GM18909 (cell line): Measurements from ENCODE around the gene SLC39A10.
"Not testable (repeated sequence)": the region's sequence is repeated elsewhere in the genome, so short reads cannot be mapped to it uniquely, and the experiment has no call there.

Experiments used
- ATAC-seq: cut with Tn5 transposase; IDR thresholded peaks from one replicate; pipeline ENCODE4 v1.9.1; 2021; ENCODE audit warnings: mild to moderate bottlenecking; ENCODE audit not compliant: unreplicated experiment, poor library complexity

The SLC39A10 gene

DNA sequence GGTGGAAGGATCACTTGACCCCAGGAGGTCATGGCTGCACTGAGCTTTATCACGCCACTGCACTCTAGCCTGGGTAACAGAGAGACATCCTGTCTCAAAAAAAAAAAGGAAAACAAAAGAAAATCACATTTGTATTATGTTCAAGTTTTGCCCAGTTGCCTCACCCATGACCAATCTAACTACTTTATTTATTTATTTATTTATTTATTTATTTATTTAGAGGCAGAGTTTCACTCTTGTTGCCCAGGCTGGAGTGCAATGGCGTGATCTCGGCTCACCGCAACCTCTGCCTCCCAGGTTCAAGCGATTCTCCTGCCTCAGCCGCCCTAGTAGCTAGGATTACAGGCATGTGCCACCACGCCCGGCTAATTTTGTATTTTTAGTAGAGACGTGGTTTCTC is 12.3 kb upstream of the SLC39A10 start:
- ATAC-seq, result not testable (repeated sequence)

DNA sequence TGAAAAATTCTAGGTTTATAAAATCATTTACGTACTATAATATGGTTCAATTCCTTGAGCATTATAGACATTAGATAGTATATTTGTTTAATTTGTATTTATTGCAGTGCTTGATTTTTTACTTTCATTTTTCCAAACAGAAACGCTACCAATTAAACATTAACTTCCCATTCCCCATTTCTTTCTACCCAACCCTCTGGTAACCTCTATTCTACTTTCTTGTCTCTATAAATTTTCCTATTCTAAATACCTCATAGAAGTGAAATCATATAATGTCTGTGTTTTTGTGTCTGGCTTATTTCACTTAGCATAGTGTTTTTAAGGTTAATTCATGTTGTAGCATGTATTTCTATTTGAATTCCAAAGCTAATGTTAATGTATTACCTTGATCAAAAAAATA is 11.6 kb upstream of the SLC39A10 start:
- no peak for ATAC-seq

DNA sequence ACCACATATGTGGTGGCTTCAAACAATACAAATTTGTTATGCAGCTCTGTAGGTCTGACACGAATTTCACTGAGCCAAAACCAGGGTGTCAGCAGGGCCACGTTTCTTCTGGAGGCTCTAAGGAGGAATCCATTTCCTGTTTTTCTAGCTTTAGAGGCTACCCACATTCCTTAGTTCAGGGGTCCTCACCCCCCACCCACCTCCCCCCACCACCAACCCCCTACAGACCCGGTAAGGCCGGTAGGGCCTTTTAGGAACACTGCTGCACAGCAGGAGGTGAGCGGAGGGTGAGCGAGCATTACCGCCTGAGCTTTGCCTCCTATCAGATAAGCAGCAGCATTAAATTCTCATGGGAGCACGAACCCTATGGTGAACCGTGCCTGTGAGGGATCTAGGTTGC is 10.6 kb upstream of the SLC39A10 start:
- ATAC-seq, result no peak

DNA sequence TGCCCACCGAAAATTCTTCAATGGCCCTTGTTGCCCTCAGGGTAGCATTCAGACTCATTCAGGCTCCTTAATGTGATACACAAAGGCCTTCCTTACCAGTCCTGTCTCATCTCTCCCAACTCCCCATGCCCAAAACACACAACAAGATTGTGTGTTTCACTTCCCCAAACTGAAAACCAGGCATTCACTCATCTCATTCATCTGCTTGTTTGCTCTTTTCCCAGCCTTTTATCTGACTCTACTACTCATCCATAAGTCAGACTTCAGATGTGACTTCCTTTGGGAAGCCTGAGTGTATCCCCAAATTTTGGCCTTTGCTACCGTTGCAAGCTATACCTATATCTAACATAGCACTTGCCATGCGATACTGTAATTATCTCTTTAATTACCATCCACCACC is 9.7 kb upstream of the SLC39A10 start:
- peak; percentile 21 for ATAC-seq

DNA sequence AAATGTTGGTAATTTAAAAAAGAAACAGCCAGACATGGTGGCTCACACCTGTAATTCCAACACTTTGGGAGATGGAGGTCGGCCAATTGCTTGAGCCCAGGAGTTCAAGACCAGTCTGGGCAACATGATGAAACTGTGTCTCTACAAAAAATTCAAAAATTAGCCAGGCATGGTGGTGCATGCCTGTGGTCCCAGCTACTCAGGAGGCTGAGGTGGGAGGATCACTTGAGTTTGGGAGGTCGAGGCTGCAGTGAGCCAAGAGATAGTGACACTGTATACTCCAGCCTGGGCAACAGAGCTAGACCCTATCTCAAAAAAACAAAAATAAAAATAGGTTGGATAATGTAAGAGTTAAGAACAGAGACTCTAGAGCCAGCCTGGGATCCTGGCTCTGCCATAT is 8.7 kb upstream of the SLC39A10 start:
- not testable (repeated sequence) for ATAC-seq

DNA sequence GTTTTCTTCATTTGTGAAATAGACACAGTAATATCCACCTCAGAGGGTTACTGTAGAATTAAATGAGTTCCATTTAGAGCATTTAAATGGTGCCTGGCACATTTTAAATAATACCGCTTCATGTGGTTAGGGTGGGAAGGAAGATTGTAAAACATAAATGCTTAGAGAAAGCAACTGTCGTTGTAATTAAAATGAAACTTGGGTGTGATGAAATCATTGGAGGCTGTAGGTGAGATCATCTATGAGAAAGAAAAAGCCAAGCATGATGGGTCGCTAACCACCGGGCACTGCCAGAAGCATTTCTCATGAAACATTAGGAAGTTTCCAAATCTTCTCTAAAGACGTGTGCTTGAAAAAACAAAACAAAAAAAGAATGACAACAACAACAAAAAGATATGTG is 8.2 kb upstream of the SLC39A10 start:
- ATAC-seq, result no peak

DNA sequence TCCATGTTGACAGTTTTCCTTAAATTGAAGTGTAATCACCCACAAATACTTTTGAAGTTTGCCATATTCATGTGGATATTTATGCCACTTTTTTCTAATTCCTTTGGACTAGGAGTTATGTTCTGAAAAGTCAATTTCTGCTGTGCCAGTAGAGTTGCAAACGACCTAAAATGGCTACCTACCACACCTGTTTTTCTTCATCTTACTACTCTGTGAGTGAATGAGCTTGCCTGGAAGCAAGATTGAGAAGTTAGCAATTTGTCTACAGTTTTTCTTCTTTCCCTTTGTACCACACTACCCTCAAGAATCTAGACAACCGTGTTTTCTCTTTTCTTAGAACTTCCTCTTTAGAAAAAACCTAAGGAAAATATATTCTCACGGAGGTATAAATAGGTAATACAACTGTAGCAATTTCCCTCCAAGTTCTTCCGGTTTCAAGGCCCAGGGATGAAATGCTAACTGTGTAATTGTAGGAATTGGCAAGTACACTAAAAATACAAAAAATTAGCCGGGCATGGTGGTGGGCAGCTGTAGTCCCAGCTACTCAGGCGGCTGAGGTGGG is 7.3 kb upstream of the SLC39A10 start:
- peak; percentile 28 for ATAC-seq

DNA sequence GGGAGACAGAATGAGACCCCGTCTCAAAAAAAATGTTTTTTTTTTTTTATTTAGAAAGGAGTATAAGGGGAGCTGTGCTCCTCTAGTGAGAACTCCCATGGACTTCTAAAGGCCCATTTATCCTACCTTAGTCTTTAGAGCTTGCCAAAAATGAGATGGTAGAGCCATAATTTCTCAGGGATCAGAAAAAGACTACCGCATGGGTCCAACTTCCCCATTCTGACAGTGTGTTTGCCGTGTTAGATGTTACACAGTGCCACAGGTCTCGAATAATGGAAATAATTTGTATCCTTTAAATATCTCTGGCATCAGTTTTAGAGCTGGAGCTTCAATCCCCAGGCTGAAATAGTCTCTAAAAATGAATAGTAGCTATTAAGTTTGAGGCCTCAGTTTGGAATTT is 6.0 kb upstream of the SLC39A10 start:
- no peak for ATAC-seq

DNA sequence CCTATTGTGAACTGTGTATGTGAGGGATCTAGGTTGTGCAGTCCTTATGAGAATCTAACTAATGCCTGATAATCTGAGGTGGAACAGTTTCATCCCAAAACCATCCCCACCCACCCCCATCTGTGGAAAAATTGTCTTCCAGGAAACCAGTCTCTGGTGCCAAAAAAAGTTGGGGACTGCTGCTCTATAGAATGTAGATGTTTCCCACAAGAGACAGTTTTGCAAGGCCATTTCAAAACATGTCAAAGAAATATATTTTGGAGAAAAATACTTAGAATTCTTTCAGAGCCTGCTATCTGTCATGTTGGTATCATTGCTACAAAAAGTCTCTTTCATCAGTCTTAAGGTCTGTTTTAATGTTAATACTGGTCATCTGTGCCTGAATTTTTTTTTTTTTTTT is 4.1 kb upstream of the SLC39A10 start:
- no peak for ATAC-seq

DNA sequence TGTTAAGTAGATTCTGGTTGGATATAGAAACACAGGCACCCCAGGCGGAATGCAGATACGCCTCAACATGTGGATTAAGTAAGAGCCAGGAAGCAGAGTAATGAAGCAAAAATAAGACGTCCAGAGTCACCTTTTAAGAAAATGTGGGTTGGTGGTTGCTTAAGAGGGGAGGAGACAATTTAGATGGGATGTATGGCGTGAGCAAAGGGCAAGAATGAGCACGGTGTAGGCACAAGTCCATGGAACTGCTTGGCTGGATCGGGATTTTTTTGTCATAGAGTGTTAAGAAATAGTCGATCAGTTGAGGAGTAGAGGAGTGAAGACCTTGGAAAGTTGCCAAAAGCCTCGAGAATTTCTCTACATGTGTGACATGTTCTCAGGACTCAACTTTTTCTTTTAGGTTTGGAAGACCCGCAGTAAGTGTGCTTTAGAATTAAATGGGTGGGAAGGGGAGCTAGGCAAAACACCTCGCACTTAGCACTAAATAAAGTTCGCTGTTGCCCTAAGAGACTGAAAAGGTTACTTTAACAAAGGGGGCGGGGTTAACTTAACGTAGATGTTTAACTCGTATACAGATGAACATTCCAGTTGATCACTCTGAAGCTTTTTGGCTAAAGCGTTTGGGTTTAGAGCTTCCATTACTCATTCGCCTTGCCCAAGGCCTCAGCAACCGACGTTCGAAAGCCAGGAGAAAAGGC is 716 bp upstream of the SLC39A10 start:
- ATAC-seq, result no peak

DNA sequence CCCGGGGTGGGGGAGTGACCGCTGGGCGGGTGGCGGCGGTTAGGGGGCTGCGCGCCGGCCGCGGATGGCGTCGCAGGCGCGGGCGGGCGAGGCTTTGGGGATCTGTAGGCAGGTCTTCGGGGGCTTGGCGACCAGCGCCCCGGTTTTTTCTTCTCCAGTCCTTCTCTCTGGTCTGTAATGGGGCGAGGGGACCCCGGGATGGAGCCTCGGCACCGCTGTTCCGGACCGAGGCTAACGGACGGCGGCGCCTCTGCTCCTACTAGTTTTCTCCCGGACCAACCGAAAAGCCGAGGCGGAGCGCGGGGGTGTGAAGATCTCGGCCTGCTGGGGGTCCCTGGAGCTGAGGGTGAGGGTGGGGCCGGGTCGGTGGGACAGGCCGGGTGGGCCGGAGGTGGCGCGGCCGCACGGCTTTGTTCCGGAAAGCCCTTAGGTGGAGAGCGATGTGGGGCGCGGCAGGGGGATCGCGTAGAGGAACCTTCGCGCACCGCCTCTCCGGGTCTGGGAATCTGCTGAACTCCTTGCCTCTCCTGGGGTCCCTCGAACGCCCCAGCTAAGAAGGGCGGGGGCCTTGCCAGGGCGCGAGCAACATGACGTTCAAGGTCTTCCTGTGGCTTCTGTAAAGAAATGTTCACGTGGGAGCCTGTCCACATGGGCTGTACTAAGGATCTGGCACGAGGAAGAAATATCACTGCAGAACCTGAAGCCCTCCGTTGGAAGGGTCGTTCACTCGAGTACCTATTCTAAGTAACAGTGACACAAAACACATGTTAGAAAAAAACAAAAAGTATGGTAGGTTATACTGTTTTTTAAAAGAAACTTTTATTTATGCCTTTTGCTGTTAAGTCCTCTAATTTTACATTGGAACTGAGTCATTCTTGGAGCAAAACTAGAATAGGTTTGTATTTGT is 861 bp downstream of the SLC39A10 start:
- ATAC-seq, result peak; percentile 32

DNA sequence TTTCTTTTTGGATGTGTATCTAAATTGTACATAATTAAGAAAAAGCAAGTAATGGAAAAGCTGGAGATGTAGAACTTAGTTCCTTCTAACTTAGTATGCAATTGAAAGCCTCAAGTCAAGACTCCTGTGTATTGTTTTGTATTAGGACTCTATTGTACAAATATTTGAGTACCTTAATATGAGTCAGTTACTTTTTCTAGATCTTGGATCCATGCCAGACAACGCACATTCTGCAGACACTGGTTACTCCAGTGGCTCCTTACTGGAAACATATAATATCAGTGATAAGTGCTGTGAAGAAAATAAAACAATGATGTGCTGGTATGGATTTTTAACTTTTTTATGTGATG is 1.5 kb downstream of the SLC39A10 start:
- no peak for ATAC-seq

DNA sequence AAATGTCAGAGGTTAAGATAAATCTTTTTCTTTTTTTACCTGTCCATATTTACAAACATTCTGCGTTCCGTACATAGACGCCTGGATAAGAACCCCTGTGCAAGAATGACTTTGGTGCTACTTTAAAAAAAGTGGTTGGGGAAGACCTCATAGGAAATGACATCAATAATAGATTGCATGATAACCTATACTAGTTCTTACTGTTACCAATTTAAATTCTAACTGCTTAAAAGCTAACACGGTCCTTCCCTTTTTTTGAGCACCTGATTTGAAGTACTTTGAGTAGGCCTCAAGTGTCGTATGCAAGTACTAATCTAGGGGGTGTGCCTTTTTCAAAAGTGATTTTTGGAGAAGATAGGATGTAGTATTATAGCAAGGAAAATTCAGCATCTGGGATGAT is 2.1 kb downstream of the SLC39A10 start:
- ATAC-seq, result no peak

DNA sequence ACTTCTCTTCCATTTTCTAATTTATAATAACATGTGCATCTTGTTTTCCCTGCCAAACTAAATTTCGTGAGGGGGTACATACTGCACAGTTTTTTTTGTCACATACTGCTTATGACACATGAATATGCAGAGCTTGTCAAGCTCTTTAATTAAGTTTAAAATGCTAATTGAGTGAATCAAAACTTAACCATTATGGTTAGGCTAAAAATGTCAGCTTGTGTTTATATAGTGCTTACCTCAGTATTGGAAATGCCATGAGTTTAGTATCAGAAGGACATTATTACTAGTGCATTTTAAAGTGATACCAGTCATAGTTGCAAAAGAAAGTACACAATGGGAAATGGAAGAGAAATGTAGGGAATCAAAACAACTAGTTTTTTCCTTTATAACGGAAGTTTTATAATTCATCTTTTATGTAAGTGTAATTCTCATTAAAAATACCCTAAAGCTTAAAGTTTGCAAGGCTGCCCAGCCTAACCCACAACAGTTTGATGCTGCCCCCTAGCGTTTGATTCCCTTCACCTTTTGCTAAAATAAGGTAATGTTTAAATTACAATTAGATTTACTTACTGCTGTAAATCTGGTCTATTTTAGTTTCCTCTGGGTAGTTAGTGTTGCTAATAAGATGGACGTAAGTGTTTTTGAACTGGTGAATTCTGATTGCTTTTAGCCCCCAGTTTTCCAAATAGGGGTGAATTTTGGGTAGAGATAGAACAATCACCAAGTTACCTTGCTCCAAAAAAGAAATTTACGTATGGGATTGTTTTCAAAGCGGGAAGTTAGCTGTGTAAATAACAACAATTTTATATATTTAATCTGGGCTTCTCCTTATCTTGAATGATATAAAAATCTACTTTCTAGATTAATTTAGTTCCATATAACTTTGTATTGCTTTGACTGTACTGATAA is 3.2 kb downstream of the SLC39A10 start:
- ATAC-seq, result no peak

DNA sequence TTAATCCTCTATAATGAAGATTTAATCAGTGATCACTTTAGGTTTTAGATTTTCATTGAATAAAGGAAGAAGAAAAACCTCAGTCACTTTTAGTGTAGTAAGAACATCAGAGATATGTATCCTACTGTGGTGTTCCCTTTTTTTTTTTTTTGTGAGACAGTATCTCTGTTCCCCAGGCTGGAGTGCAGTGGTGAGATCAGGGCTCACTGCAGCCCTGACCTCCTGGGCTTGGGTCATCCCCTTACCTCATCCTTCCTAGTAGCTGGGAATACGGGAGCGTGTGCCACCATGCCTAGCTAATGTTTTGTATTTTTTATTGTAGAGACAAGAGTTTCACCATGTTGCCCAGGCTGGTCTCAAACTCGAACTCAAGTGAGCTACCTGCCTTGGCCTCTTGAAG is 5.1 kb downstream of the SLC39A10 start:
- no peak for ATAC-seq

DNA sequence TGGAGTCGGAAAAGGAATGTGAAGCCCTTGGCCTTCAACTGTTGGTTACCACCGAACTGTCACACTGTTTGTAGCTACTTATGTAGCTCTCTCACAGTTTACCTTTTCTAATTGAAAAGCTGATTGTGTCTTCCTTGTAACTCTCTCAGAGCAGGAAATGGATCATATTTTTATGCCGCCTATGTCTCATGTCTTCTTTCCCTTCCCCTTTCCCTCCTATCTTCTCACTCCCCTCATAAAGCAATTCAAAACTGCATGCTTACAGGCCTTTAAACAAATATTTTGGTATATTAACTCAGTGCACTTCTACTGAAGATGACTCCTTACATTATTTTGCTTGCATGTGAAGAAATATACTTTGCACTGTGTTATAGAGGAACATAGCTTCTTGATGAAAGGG is 6.0 kb downstream of the SLC39A10 start:
- no peak for ATAC-seq

DNA sequence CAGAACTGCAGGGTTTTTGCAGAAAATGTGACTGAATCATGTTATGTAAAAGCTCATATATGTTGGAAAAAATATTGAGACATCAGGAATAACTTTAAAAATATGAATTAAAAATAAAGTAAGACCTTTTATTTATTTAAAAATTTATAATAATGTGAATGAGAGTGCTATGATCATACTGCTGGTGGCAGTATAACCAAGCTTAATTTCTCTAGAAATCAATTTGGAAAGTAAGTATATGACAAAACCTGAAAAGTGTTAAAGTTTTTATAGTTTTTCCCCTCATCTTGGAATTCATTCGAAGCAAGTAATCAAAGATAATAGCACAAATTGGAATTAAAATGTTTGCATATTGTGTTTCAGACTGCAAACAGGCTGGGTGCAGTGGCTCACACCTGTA is 7.5 kb downstream of the SLC39A10 start:
- no peak for ATAC-seq

DNA sequence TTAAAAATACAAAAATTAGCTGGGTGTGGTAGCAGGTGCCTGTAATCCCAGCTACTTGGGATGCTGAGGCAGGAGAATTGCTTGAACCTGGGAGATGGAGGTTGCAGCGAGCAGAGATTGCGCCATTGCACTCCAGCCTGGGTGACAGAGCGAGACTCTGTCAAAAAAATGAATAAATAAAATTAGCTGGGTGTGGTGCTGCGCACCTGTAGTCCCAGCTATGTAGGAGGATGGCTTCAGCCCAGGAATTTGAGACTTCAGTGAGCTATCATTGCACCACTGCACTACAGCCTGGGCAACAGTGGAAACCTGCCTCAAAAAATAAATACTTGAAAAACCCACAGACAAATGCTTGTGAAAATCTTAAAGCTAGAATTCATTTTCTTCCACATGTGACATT is 8.1 kb downstream of the SLC39A10 start:
- ATAC-seq, result not testable (repeated sequence)

DNA sequence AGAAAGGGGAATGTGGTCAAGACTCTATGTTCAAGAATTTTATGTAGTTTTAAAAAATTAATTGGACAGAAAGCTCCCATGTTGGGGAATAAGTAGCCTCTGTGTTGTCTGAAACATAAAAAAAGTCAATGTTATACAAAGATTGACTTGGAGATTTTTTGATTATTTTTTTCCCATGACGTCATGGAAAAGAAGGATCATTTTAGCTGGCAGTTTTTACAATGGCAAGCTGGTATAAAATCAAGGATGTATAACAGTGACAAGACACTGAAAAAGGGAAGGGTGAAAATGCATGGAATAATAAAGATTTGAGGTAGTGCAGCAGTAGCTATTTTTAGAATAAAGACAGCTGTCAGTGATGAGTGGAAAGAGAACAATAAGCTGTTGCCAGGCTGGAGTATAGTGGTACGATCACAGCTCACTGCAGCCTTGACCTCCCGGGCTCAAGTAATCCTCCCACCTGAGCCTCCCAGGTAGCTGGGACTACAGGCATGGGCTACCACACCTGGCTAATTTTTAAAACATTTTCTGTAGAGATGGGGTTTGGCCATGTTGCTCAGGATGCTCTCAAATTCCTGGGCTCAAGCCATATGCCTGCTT is 9.2 kb downstream of the SLC39A10 start:
- ATAC-seq, result no peak

DNA sequence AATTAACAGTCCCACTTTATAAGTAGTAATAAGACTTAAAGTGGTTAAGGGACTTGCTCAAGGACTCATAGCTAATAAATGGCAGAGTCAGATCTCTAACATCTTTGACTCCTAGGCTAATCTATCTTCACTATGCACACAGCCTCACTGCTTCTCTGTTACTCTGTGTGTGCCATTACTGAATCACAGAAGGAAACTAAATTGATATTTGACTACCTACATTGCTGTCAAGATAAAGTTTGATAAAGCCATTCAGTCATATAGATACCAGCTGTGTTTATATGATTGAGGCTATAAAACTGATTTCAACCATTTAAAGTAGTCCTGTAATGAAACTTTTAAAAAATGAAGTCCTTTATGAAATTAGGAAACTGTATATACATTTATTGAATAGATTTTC is 10.9 kb downstream of the SLC39A10 start:
- no peak for ATAC-seq
